Skin of body (tissue), 2 donors: ENCODE data around the gene WNT9A. TPM values are rescaled to one million over a fixed set of nuclear protein-coding genes. Genes with fewer than 3 reads are reported as not detected.
A peak's percentile ranks its signal among the peaks of the same experiment; 100 is the strongest.

ENCODE experiments used
- DNase-seq: peaks from one replicate; lab custom pipeline; 2025; lab: John Stamatoyannopoulos, UW
- total RNA-seq: library from RNA; depleted of rRNA; stranded (reverse); fragments of >200 nt; gene quantifications from one replicate; pipeline ENCODE4 v1.2.3, GENCODE V29; 2014

Gene WNT9A
- total RNA-seq, 1 donor from 2014 or later, result 1.5 TPM

GRCh38 chr1:227954163-227954850 is 6.6 kb upstream of the WNT9A start:
- DNase-seq, result no peak

- no peak for DNase-seq
Observed at GRCh38 chr1:227953022-227953412, 5.3 kb upstream of the WNT9A start.

GRCh38 chr1:227952374-227953021 is 4.8 kb upstream of the WNT9A start:
- no peak for DNase-seq

DNA sequence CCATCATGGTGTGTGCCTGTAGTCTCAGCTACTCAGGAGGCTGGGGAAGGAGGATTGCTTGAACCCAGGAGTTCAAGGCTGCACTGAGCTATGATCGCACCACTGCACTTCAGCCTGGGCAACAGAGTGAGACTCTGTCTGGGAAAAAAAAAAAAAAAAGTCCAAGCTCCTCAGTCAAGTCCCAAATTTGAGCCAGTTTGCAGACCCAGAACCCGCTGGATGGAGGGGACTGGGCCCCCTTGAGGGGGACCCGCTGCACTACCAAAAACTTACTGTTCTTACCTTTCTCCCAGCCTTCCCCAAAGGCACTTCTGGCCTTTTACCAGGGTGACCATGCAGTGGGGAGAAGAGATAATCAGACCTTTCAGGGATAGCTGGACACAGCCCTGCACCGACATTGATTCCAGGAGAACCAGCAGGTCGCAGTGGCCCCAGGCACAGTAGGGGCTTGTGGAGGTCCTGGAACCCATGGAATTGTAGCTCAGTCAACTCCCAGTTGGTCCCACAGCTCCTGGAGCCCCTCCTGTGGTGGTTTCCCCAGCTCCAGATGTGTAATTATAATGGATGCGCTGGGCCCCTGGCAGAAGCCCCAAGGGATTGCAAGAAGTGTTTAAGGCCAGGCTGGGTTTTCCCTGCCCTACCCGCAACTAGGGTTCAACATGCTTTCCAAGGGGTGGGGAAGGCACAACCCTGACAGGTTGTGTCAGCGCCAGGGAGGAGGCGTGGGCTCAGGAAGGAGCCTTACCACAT is 4.1 kb upstream of the WNT9A start:
- DNase-seq, result no peak

DNA sequence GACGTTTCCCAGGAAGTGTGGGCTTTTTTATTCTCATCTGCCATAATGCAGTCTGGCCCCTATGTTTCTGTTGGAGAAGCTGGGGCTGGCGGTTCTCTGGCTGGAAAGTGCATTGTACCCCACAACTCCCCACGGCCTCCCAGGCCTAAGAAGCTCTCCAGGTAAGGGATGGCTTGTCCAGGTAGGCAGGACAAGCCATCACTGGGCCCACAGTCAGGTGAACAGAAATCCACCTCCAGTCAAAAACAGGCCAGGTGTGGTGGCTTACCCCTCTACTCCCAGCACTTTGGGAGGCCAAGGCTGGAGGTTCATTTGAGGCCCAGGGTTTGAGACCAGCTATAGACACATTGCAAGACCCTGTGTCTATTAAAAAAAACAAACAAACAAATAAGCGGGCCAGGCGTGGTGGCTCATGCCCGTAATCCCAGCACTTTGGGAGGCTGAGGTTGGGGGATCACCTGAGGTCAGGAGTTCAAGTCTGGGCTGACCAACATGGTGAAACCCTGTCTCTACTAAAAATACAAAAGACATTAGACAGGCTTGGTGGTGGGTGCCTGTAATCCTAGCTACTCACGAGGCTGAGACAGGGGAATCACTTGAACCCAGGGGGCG is 3.1 kb upstream of the WNT9A start:
- DNase-seq, result no peak

- DNase-seq, result no peak
Observed at GRCh38 chr1:227949954-227950734, 2.4 kb upstream of the WNT9A start.

- no peak for DNase-seq
Observed at GRCh38 chr1:227949341-227949921, 1.7 kb upstream of the WNT9A start.

GRCh38 chr1:227948493-227949260 is 945 bp upstream of the WNT9A start:
- no peak for DNase-seq

DNA sequence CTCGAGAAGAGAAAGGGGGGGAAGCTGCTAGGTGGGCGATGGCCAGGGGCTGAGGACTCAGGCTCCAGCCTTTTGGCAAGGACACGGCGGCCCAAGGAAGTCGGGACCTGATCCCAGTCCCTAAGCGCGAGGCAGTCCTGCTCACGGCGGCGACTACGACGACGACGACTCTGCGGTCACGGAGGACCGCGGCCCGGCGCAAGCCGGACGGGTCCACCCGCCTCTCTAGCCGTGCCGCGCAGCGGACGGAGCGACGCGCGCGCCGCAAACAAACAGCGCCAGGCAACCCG is 401 bp downstream of the WNT9A start:
- no peak for DNase-seq

DNA sequence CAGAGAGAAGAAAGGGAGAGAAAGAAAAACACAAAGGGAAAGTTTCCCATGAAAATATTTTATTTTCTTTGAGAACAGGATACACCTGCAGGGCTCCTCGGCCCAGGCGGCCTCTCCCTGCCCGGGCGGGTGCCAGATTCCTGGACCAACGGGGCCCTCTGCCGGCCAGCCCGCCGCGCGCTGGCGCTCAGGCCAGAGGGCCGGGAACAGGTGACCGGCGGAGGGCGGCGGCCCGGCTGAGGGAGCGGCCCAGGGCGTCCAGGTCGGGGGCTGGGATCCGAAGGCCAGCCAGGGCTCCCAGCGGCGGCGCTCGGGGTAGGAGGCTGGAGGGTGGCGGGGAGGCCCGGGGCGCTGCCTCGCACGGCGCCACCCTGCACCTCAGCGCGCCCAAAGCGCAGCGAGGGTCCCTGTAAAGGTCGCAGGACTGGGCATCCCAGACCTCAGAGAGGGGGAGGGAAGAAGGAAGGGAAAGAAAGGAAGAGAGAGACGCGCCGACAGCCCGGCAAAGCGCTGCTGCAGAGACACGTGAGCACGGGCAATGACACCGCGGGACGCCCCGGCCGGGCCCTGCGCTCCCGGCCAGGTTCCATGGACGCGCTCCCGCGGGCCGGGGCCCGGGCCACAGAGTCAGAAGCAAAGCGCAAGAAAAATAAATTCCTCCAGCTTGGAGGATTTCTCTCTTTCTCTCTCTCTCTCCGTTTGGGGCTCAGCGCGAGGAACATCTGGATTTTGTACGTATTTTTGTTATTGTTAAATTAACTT is 927 bp downstream of the WNT9A start:
- DNase-seq, result peak; percentile 35

- DNase-seq, result no peak
Observed at GRCh38 chr1:227945891-227946623, 1.7 kb downstream of the WNT9A start.

DNA sequence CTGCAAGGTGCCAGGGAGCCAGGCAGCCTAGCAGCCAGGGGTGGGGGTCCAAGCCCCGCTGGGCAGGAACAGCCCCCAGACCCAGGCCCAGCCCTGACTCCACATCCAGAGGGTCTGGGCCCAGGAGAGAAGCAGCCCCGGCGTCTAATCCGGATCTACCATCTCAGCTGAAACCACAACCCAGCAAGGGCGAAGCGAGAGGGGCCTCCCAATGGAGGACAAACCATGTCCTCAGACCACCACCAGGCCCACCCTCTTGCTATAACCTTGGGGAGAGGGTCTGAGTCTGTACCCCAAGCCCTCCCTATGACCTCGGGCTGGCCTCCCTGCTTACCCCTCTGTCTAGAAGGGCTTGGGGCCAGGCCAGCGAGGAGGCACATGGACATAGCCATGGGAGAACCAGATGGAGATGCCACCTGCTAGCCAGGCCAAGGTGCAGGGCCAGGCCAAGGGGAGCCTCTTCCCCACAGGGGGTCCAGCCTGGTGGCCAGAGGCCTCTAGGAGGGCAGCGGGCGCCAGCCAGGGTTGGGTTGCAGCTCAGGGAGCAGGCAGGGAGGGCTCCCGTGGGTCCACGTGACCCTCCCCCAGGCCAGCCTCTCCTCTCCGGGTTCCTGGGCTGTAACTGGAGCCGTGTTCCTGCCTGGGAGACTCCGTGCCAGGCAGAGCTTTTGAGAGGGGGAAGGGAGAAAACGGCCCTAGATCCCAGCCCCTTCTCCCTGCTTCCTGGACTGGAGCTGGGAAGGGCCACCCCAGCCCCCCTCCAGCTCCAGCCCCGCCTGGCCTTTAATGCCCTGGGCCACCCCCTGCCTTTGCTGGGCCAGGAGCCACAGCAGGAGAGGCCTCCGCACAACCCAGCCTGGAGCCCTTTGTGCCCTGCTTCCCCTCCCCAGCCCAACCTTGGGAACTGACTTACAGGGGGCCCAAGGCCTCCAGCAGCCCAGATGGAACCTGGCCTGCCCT is 2.5 kb downstream of the WNT9A start:
- no peak for DNase-seq

DNA sequence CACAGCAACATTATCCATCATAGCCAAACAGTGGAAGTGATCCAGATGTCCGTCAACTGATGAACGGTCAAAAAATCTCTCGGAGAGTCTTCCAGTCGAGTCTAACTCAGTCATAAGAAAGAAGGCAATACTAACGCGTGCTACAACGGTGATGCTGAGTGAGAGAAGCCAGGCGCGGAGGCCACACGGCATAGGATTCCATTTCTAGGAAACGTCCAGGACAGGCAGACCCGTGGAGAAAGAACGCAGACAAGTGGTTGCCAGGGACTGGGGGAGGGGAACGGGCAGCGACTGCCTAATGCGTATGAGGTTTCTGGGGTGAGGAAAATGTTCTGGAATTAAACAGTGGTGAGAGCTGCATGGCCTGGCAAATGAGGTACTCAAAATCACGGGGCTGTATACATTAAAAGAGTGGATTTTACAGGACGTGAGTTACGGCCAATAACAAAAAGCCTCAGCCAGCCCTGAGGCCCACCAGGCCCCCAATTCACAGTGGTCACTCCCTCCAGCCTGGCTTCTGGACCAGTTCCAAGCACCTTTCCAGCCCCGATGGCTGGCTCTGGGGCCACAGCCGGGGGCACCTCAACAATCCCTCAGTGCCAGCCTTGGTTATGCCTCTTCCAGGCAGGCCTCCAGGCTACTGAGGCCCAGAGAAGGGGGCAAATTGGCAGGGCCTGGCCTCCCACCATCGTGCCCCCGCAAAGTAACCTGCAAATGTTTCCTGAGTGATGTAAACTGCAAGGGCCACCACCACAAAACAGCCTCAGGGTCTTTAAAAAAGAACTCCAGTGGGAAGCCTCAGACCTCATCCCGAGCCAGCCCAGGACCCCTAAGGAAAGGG is 3.4 kb downstream of the WNT9A start:
- DNase-seq, result no peak

GRCh38 chr1:227943381-227944089 is 4.2 kb downstream of the WNT9A start:
- DNase-seq, result no peak

DNA sequence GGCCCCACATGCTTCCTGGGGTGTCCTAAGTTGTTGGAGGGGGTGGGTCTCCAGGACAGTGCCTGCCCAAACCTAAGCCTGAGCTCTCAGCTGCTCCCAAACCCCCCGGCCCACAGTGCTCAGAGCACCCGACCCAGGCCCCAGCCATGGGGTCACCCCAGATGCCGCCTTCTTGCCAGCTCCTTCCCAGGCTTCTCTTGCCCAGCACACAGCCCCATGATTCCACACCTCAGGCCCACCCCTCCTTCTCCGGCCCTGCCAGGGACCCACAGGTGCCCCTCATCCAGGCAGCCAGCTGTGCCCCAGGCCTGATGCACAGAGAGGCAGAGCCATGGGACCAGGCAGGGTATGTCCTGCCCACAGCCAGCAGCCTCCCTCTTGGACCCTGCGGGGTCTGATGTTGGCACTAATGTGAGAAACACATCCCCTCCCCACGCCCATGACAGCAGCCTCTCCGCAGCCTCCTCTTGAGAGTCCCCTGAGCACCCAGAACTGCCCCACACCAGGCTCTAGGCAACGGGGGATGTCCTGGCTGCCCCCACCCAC is 4.9 kb downstream of the WNT9A start:
- no peak for DNase-seq
